HG02610 (cell line): ENCODE measurements around the gene KRT33A.
"Not testable (repeated sequence)": the region's sequence is repeated elsewhere in the genome, so short reads cannot be mapped to it uniquely, and the experiment has no call there.

Source experiments
- ATAC-seq: cut with Tn5 transposase; IDR thresholded peaks from one replicate; pipeline ENCODE4 v1.9.1; 2021; ENCODE audit warnings: mild to moderate bottlenecking, moderate library complexity; ENCODE audit not compliant: unreplicated experiment

The KRT33A gene

DNA sequence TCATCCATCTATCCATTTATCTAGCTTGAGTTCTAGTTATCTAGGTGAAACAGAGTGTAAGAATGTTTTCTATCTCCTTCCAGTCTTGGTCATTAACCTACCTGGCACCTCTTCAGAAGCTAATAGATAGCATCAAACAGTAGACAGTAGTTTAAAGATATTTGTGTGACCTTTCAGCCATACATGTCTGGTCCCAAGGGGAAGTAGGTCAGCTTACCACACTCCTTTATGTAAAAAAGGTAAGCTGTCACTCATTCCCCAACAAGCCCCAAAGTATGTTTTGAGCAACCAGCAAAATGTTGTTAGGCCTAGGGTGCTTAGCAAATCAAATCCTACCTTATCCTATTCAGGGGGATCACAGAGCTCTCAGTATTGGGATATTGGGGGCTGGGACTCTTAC, 15.4 kb upstream of the KRT33A start:
- ATAC-seq: no peak

DNA sequence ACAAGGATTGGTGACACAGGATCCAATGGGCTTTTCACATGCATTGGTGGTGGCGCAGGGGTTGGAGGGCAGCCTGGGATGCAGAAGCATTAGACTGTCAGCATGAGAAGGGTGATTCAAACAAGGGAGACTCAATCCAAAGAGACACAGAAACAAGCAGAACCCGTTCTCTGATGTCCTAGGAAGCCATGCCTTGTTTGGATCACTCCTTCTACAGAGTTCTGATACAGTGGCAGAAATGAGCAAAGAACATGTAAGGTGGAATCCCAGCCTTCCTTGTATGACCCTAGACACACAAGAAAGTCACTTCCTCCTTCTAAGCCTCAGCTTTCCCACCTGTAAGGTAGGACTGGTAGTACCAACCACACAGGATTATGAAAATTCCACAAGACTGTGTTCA, 13.3 kb upstream of the KRT33A start:
- ATAC-seq: no peak

DNA sequence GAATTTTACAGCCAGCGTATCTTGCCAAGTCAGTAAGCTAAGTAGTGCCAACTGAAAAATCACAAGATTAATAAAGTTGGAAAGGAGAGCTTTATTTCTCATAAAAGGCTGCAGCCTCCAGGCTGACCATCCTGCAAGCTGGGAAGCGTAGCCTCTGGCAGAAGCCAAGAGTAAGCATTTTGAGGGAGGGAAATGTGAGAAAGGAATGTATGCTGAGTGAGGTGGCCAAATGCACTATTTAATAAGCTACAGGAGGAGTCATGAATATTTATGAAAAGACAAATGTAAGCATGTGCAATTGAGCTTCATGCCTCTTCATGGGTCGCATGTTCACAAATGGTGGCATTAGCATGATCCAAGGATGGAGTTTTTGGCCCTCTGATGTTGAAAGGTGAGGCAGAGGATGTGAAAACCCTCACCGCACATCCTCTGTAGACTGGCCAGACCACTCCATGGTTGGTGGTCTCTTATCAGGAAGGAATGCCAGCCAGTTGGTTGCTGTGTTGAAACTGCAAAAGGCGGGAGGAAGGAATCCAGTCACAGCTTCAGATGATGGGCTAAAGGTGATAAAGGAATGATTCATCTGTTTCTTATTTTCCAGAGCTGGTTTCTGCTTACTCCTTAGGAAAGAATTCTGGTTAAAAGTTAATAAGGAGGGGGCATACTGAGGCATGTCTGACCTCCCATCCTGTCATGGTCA, 9.8 kb upstream of the KRT33A start:
- no peak for ATAC-seq

DNA sequence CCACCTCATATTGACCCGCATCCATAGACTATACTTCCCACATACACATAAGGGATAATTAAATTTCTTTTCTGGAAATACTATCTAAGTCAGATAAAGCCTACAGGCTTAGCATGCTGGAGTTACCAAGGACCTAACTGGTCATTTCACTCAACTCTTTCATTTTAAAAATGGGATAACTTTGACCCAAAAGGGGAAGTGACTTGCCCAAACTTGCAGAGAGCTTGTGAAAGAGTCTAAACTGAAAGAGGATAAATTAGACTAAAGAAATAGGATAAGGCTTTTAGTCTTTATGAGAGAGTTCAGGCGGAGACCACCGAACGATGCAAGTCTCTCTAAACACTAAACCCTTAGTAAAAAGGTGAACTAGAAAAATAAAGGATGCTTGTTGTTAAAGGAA, 3.9 kb upstream of the KRT33A start:
- no peak for ATAC-seq

DNA sequence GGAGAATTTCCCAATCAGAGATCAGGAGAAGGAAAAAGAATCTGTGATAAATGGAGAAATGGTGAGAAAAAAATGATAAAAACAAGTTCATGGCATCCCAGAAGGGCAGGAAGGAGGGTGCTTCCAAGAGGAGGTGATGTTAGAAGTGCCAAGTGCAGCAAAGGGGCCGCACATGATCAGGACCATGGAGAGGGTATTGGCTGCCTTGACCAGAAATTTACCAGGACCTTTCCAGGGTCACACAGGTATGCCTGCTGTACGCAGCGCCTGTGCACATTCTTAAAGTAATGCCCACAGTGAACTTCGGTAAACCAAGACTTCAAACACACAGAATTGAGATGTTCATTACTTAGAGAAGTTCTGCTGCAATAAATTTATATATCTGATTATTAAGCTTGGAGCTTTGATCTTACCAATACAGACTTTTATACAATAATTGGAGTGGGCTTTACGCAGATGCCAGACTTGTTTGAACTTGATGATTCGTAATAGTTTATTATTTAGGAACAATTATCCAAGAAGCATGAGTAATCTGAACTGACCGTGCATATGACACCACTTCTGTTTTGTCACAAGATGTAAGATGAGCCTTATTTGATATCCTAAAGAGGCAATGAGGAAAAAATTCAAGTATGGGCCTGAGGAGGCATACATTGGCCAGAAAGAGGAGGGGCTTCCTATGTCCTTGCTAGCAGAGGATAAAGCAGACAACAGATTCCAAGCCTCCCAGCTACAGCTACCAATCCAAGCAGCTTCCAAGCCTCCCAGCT, 2.2 kb upstream of the KRT33A start:
- no peak for ATAC-seq

DNA sequence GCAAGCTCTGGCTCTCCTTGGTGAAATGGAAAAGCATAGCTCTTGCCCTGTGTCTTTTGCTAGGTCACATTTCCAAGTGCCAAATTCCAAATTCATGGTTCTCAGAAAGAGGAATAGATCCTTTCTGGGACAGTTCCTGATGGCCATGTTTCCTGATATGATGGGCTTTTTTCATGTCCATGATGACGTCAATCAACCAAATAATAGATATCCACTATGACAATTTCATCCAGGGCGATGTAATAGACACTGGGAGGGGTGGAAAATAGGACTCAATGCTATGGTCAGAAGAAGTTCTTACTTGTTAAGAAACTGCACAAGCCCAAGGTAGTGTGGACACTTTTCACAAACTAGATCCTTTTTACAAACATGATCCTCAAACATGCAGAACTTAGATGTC, 549 bp upstream of the KRT33A start:
- no peak for ATAC-seq

DNA sequence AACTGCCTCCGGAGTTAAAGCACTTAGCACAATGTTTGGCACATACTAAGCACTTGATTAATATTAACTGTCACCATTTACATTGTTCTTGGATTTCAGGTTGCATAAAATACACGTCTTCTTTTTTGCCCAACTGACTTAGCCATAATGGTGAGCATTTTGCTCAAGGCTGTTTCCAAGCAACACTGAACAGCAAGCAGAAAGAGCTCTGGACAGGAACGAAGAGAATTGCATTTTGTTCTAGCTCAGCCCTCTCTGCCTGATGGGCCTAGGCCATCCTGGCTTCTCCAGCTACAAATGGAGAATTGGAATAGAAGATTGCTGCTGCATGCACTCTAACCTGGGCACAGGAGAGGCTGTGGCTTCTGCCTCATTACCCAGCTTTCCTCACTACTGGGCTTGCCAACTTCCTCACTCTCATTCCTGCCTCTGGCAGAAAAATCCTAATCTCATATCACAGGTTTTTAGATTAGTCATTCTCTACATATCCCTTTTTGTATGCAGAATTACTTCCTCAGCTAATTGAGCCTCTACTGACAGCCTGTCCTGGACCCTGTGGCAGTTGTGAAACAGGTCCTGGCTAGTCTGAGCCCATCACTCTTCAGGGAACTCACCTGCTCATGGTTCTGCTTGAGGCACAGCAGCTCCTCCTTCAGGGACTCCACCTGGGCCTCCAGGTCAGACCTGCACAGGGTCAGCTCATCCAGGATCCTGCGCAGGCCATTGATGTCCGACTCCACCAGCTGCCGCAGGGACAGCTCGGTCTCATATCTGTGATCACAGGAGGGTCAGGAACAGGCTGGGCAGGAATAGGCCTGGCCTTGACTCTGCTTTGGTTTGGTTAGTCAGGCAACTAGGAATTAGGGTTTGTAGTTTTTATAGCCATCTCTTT, 2.5 kb downstream of the KRT33A start:
- no peak for ATAC-seq

DNA sequence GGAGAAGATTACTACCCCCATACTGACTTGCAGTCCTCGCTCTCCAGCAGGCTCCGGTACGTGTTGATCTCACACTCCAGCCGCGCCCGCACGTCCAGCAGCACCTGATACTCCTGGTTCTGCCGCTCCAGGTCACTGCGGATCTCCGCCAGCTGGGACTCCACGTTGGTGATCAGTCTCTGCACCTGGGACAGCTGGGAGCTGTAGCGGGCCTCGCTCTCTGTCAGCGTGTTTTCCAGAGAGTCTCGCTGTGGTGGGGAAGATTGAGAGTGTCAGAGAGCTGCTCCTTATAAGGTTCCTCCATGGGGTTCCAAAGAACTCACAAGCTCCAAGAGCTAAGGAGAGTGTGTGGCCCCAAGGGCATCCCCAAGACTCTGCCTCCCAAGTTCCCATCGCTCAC, 4.2 kb downstream of the KRT33A start:
- ATAC-seq: not testable (repeated sequence)

DNA sequence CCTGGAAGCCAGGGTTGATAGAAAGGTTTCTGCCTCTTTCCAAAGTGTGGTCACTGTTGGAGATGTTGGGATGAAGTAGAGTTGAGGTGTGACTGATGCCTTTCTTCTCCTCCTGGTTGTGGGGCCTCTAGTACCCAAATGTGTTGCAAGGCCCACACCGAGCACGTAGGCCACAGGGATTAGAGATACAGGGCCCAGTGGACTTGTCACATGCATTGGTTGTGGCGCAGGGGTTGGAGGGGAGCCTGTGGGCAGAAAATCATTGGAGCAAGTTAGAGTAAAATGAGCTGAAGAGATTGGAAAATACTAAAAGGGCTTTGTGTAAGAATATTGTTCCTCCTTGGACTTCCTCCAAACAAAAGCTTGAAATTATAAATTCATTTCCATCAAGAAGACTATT, 4.6 kb downstream of the KRT33A start:
- ATAC-seq: no peak

DNA sequence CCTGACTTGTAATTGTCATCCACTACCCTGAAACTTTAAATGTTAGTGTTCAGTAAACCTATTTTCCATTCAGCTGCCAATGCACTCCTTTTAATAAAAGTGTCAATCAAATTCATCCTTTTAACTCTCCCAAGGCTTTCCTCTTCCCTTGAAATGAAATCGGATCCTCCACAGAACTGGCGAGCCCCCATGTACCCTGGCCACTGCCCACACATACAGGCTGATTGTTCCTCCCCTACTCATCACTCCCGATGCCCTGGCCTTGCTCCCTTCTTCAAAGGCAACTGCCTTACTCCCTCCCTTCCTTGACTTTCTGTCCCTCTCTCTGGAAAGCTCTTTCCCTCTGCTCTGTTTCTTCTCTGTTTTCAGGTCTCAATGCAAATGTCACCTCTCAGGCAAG, 7.6 kb downstream of the KRT33A start:
- ATAC-seq: no peak

DNA sequence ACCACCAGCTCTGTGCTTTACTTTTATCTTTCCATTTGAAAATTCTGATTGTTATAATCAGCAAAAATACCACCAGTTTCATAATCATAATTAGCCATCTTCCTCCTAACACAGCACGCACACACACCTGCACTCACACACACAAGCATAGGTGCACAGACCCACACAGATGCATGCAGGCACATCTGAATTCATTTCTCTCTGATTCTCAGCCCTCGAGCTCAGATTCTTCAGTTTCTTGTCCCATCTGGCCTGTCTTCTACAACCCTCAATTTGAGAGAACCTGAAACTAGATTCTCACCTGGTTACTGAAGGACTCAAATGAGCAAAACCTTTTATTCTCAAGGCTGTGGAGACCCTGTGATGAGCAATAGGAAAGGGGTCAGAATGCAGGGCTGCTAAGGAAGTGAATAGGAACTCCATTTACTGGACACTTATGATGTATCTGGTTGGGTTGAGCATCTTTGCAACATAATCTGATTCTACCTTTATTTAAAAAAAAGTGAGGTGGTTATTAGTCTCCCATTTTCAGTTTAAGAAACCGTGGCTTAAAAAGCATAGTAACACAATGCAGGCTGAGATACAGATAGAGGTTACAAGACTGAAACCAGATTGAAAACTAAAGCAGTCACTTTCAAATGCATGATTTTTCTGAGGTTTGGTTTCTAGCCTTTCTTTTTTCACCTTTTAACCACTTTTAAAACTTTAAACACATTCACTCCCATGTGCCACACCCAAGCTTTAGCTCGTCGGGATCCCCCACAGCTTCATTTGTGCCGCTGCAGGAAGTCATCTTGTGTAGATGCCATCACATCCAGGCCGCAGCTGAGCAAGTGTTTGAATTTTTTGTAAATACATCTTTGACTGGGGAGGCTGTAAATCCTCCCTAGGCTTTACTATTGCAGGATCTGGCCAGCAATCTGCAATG, 9.4 kb downstream of the KRT33A start:
- no peak for ATAC-seq

DNA sequence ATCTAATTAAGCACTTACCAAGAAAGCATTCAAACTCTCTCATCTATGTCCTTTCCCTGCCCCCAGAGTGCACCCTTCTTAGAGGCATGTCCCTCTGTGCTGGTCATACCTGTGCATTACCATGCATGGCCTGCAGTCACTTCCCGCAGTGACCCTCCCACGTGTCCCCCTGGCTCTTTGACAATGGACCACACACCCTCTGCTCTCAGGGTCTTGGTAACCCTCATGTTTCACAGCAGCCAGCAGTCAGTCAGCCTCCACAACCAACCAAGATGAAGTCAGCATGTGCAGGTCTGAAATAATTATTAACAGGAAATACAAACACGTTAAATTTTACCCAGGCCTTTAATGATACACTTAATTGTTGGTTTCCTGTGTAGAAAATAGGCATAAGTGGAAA, 10.1 kb downstream of the KRT33A start:
- no peak for ATAC-seq

DNA sequence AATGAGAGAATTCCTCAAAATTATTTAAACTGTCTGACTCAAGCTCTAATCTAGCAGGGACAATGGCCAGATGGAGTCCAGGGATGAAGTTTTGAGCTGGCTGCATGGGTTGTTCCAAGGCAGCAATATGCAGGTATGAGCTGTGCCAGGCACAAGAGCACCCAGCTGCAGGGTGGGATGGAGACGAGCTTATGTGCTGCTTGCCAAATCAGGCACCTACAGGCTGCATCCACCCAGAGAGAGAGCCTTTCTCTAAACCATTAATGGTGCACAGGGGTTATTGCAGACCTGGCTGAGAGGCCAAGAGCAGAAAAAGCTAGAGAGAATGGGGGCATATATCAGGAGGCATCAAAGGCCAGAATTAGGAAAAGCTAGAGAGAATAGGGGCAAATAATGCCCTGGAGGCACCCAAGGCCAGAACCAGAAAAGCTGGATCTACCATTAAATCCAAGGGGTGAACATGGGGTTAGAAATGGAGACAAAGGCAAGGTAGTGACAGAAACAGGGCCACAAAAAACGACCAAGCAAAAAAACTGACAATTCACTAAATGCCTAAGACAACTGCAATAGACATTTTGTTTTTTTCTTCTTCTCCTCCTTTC, 11.0 kb downstream of the KRT33A start:
- ATAC-seq: no peak

DNA sequence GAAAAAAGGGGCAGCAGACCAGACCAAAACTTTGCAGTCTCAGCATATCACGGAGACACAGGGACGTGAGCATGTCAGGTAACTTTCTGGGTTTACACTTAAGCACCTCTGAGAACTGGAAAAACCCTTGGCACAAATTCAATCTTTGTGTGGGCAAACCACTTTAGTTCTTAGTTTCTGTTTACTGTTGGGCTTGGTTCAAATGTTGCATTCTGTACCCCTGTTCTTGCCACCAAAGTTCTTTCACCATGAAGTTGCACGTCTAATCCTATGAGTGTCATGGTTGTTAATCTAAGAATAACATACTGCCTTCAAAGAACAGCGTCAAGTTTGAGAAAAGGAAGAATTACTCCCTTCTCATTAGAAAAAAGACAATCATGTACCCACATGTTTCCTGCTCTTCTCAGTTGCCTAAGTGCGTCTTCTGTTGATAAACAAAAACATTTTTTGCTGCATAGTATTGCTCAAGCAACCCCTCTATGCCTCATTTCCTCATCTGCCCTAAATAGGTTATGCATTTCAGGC, 11.6 kb downstream of the KRT33A start:
- no peak for ATAC-seq

DNA sequence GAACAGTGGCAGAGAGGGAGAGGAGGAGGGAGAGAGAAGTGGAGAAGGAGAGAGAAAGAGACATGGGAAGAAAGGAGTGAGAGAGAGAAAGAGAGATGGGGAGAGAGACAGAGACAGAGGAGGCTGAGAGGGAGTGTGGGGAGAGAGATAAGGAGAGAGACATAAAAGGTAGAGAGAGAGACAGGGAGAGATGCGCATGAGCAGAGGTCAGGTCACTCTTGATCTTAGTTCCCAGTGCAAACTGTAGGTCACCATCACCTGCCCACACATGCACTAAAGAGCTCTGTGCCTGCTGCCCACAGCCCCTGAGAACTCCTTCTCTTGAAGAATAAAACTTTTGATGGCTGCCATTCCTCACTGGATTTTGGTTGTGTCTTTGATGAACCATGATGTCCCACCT, 14.9 kb downstream of the KRT33A start:
- ATAC-seq: no peak

DNA sequence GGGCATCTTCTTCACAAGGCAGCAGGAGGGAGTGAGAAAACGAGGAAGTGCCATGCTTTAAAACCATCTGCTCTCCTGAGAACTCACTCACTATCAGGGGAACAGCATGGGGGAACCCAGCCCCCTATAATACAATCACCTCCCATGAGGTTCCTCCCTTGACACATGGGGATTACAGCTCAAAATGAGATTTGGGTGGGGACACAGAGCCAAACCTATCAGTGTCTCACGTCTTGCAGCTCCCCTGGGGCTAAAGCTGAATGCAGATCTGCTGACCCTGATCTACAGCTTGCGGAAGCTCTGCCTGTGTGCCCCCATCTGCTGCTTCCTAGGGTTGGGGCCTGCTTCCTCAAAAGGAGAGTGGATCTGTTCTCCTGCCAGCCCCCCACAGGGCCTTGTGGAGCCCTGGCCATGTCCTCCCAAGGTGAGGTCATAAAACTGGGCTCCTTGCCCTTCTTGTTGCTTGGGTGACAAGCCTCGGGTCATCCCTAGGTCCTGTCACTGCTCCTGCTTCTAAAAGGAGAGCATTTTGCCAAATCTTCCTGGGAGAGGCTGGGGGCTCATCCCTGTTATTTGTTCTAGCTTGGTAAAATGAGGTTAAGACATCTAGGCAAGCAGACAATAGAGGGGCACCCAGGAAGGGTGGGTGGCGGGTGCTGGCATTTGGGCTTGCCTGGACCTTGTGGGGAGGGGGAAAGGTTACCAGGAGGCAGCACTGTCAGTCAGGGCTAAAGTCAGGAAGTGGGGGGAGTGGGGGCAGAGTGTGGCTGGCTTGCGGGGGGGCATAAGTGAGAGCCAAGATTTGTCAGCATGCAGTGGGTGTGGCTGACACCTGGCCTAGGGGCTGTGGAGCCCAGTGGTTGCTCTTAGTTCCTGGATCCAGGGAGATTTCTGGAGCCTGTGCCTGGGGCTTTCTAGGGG, 16.0 kb downstream of the KRT33A start:
- ATAC-seq: no peak

DNA sequence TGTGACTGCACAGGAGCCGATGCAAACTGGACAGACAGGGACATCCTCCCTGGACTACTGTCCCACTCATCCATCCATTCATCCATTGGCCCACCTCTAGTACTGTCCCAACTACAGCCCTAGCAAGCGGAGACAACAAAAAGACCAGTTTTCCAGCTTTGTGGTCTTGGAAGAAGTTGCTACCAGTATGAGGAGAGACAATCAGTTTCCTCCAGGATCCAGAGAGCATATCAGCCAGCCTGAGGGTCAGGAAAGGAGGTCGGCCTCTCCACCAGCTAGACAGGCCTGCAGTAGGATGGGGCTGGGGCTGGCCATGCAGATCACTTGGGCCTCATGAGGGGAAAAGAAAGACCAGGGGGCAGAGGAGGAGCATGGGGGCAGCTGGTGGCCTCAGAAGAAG, 16.8 kb downstream of the KRT33A start:
- ATAC-seq: no peak

DNA sequence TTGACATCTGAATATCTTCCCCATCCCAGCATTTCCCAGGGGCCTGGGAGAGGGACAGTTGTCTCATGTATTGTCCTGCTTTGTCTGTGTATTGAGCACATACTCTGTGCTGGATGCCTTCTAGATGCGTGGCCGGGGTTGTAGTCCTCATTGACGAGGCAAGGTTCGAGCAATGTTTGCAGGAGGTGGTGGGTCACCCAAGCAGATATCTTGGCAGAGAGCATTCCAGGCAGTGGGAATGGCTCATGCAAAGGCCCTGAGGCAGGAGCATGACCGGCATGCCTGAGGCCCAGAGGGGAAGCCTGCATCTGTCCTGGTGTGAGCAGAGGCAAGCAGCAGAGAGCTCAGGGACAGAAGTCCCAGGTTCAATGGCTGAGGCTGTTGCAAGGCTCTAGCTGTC, 17.5 kb downstream of the KRT33A start:
- ATAC-seq: no peak

DNA sequence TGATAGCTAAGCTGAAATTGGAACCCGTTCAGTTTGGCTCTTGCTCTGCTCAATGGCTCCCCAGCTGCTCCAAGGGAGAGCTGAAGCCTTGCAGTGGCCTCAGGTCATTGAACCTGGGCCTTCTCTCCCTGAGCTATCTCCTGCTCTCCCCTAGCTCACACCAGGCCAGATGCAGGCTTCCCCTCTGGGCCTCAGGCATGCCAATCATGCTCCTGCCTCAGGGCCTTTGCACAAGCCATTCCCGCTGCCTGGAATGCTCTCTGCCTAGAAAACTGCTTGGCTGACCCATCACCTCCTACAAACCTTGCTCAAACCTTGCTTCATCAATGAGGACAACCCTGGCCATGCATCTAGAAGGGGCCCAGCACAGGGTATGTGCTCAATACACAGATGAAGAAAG, 18.4 kb downstream of the KRT33A start:
- ATAC-seq: no peak
